ENCODE measurements around the gene CTXN1. TPM values are rescaled to one million over a fixed set of nuclear protein-coding genes. Genes with fewer than 3 reads are reported as not detected.
"Not testable (repeated sequence)": the region's sequence is repeated elsewhere in the genome, so short reads cannot be mapped to it uniquely, and the experiment has no call there.

The CTXN1 gene
- total RNA-seq, 4 donors from 2014 or later, result 2.9 to 29.7 (median 4.8) TPM

DNA sequence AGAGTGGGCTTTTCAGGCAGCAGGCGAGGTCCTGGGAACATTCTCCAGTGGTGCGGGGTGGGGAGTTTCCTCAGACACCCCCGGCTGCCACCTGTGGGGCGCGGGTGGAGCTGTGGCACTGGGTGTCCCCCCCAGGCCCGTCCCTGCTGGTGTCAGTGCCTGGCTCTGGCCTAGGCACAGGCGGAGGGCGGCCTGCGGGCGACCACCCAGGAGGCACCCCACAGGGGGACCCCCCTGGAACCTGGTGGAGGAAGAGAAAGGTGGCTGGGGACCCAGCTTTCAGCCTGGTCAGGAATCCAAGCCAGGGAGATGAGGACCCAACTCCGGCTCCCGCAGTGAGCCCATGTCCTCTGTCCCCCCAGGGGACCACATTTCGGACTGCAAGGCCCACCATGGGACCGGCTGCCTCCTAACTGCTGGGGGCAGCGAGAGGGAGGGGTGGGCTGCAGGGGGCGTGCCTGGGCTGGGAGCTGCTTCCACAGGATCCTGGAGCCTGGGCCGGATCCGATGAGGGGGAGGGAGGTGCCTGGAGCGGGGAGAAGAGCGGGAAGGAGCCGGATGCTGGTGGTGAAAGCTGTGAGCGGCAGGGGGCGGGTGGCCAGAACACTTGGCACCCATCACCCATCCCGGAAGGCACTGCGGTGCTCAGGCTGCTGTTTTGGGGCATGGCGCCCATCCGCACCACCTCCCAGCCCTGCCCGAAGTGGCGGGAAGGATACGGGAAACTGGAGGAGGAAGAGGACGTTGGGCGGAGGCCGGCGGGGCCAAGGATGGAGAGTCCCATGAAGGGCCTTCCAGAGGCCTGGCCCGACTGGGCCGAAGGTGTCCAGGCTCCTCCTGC lies 5.5 kb upstream of the CTXN1 start:
- Histone ChIP-seq H3K27me3 (no peaks in the 10 kb centered on the region), H3K27ac (peak overlapping the region; percentile 44 to 91 (median 83)), H3K4me1 (peaks cover 18 to 34% (median 26%) of the 10 kb centered on the region in 4 donors), H3K9me3 (no peaks in the 10 kb centered on the region), H3K36me3 (peaks cover 0 to 46% (median 21%) of the 10 kb centered on the region in 4 donors), H3K4me3 (no peak overlapping the region)
- no peak for DNase-seq
- WGBS, 2 donors (ENCODE audit: low coverage in 1 of 2), result 70 to 85% methylated on average over 2 to 31 of the region's 36 CpGs
- in situ Hi-C loops (cut with MboI; ENCODE audit: low pct_ligation_motif_present in 1 of 4, low pct_unique_long_range_greater_than_20kb in 1 of 4, low sequenced_read_pairs in 3 of 4), result no loop called here
- no peak for TF ChIP-seq POLR2AphosphoS5 (IDR thresholded peaks at IDR 0.05)
- TF ChIP-seq, protein P1, sequence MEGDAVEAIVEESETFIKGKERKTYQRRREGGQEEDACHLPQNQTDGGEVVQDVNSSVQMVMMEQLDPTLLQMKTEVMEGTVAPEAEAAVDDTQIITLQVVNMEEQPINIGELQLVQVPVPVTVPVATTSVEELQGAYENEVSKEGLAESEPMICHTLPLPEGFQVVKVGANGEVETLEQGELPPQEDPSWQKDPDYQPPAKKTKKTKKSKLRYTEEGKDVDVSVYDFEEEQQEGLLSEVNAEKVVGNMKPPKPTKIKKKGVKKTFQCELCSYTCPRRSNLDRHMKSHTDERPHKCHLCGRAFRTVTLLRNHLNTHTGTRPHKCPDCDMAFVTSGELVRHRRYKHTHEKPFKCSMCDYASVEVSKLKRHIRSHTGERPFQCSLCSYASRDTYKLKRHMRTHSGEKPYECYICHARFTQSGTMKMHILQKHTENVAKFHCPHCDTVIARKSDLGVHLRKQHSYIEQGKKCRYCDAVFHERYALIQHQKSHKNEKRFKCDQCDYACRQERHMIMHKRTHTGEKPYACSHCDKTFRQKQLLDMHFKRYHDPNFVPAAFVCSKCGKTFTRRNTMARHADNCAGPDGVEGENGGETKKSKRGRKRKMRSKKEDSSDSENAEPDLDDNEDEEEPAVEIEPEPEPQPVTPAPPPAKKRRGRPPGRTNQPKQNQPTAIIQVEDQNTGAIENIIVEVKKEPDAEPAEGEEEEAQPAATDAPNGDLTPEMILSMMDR (IDR thresholded peaks at IDR 0.05), result no peak
- intact Hi-C loops (cut with DNase I; ENCODE audit: low total_unique reads), result loop anchor here (10.0 kb wide), 1 partner anchor 73 kb away; the partner anchor contains the start of gene ELAVL1

DNA sequence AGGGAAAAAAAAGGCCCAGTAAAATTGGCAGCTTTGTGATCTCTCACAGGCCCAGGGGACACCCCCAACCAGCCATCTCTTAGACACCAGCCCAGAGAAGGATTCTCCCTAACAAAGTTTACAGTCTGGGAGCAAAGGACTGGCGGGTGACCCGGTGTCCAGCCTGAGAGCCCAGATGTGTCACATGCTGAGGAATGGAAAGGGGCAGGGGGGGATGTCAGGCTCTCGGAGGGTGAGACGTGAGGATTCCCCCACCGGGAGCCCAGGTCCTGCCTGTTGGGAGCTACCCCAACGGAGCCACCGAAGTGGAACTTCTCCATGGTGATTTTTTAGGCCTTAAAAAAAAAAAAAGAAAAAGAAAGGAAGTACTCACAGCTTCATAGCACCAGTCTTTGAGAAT lies 4.8 kb upstream of the CTXN1 start:
- Histone ChIP-seq H3K9me3 (no peaks in the 10 kb centered on the region), H3K27me3 (no peaks in the 10 kb centered on the region), H3K4me3 (no peak overlapping the region), H3K36me3 (peaks cover 0 to 39% (median 19%) of the 10 kb centered on the region in 4 donors), H3K27ac (peak overlapping the region; percentile 44 to 91 (median 83)), H3K4me1 (peaks cover 22 to 38% (median 30%) of the 10 kb centered on the region in 4 donors)
- in situ Hi-C loops (cut with MboI; ENCODE audit: low pct_ligation_motif_present in 1 of 4, low pct_unique_long_range_greater_than_20kb in 1 of 4, low sequenced_read_pairs in 3 of 4) (no loop called here), intact Hi-C loops (cut with DNase I; ENCODE audit: low total_unique reads) (loop anchor here (10.0 kb wide), 1 partner anchor 74 kb away; the partner anchor contains the start of gene ELAVL1)
- 80 to 89% methylated on average over 7 of the region's 7 CpGs for WGBS, 2 donors (ENCODE audit: low coverage in 1 of 2)
- TF ChIP-seq EP300 (IDR thresholded peaks at IDR 0.05; ENCODE audit: low read depth) (no peak), POLR2A (IDR thresholded peaks at IDR 0.05) (no peak), POLR2AphosphoS5 (IDR thresholded peaks at IDR 0.05) (no peak)
- TF ChIP-seq, protein P1 (IDR thresholded peaks at IDR 0.05), result no peak
- no peak for DNase-seq

DNA sequence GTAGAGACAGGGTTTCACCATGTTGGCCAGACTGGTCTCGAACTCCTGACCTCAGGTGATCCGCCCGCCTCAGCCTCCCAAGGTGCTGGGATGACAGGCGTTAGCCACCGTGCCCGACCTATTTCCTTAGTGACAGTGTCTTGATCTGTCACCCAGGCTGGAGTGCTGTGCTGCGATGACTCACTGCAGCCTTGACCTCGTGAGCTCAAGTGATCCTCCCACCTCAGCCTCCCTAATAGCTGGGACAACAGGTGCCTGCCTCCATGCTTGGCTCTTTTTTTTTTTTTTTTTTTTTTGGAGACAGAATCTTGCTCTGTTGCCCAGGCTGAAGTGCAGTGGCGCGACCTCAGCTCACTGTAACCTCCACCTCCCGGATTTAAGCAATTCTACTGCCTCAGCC lies 4.1 kb upstream of the CTXN1 start:
- WGBS, 2 donors (ENCODE audit: low coverage in 1 of 2), result 86% methylated on average over 10 of the region's 11 CpGs; no CpG with 5 or more reads in 1 of the 2 donors
- H3K4me3 ChIP-seq; H3K27me3 ChIP-seq; H3K9me3 ChIP-seq; in situ Hi-C loops (cut with MboI; ENCODE audit: low pct_ligation_motif_present in 1 of 4, low pct_unique_long_range_greater_than_20kb in 1 of 4, low sequenced_read_pairs in 3 of 4); DNase-seq: not testable (repeated sequence)
- peaks cover 28 to 44% (median 35%) of the 10 kb centered on the region in 4 donors for H3K4me1 ChIP-seq
- H3K36me3 ChIP-seq, result peaks cover 0 to 32% (median 16%) of the 10 kb centered on the region in 4 donors
- H3K27ac ChIP-seq, result peak overlapping the region; percentile 79 to 91 (median 83)
- intact Hi-C loops (cut with DNase I; ENCODE audit: low total_unique reads), result loop anchor here (10.0 kb wide), 1 partner anchor 75 kb away; the partner anchor contains the start of gene ELAVL1

DNA sequence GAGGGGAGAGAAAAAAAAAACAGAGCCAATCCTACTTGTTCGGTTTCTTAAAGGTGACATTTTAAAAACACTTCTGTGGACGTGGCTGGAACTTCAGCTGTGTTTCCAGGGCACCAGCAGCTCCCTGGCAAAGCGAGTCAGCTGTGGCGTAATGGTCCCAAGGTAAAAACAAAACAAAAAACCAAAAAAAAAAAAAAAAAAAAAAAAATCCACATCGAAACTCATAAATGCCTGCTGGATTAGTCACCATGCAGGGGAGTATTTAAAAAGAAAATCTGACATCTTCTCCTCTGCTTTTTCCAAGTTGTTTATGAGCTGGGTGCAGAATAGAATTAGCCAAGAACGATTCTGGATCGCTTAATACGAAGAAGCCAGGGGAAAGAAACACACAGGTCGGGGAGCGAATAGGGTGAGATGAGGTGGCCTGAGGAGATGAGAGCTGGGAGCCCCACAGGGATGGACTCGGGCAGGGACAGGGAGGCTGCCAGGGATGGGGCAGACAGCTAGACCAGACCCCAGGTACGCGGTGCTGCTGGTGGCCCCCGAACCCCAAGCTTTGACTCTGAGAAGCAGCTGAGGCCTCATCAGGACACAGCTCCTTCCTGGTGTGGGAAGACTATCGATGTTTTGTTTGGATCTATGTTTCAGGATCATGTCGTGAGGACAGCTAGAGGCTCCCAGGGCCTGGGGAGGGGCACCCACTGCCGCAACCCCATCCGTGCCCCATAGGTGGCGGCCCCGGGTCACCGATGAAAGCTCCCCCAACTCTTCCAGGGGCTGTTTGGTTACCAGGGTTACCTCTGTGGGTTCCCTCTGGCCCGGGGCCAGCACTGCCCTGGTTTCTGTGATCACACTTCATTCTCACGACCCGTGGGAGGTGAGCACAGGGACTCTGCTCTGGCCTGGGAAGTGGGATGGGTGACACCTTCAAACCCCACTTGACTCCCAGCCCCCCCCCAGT lies 3.1 kb upstream of the CTXN1 start:
- in situ Hi-C loops (cut with MboI; ENCODE audit: low pct_ligation_motif_present in 1 of 4, low pct_unique_long_range_greater_than_20kb in 1 of 4, low sequenced_read_pairs in 3 of 4), result no loop called here
- no peaks in the 10 kb centered on the region for H3K27me3 ChIP-seq
- peak overlapping the region; percentile 79 to 91 (median 83) for H3K27ac ChIP-seq
- intact Hi-C loops (cut with DNase I; ENCODE audit: low total_unique reads), result no loop called here
- TF ChIP-seq POLR2AphosphoS5 (IDR thresholded peaks at IDR 0.05), result peak in 1 of 3 donors; percentile 19
- TF ChIP-seq EP300 (IDR thresholded peaks at IDR 0.05; ENCODE audit: low read depth), result no peak
- TF ChIP-seq, protein P1 (IDR thresholded peaks at IDR 0.05), result peak in 3 of 5 experiments; percentile 18 to 31 (median 30)
- no peak for TF ChIP-seq POLR2A (IDR thresholded peaks at IDR 0.05)
- no peaks in the 10 kb centered on the region for H3K9me3 ChIP-seq
- H3K4me1 ChIP-seq, result peaks cover 32 to 48% (median 40%) of the 10 kb centered on the region in 4 donors
- no peak for DNase-seq
- 57 to 77% methylated on average over 5 to 21 of the region's 24 CpGs for WGBS, 2 donors (ENCODE audit: low coverage in 1 of 2)
- peaks cover 0 to 27% (median 11%) of the 10 kb centered on the region in 4 donors for H3K36me3 ChIP-seq
- H3K4me3 ChIP-seq, result no peak overlapping the region

All from transverse colon (tissue), 4 donors.